ENCODE measurements around the gene CD55.

- TF ChIP-seq CTCF (conservative IDR thresholded peaks at IDR 0.05; ENCODE audit: low read depth, low read length) (no peak), EZH2 (IDR thresholded peaks at IDR 0.05; ENCODE audit: low read length, unreplicated experiment) (no peak)
These were observed 86.3 kb downstream of the CD55 start for GRCh38 chr1:207407655-207408260.

Data from PC-3 (cell line).